CD4-positive, alpha-beta T cell treated with Interleukin-17A for 1 hour (primary cell): Measurements from ENCODE around the gene MAGI2.
"Not testable (repeated sequence)": the region's sequence is repeated elsewhere in the genome, so short reads cannot be mapped to it uniquely, and the experiment has no call there.

ENCODE experiments used
- DNase-seq: peaks from one replicate; pipeline ENCODE4 v3.0.0-alpha.2; 2020

The MAGI2 gene

DNA sequence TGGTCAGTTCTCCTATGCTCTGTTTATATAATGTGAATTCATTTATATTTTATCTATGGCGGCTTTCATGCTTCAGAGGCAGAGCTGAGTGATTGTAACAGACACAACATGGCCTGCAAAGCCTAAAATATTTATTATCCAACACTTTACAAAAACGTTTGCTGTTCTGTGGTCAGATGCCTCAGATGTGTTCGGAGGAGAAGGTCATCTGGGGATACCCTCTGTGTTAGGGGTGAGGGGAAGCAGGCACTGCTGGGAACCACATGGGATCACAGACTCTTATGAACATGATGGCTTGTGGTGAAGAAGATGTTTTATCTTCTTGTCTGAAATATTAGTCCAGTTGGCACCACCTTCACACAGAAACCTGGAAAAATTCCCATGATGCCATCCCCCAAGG lies 1451.4 kb downstream of the MAGI2 start:
- DNase-seq = no peak

DNA sequence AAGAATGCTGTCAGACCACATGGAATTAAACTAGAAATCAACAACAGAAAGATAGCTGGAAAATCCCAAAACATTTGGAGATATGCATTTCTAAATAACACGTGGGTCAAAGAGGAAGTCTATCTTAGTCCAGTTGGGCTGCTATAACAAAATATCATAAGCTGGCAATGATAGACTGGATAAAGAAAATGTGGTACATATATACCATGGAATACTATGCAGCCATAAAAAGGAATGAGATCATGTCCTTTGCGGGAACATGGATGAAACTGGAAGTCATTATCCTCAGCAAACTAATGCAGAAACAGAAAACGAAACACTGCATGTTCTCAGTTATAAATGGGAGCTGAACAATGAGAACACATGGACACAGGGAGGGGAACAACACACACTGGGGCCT lies 1454.3 kb downstream of the MAGI2 start:
- DNase-seq = not testable (repeated sequence)

DNA sequence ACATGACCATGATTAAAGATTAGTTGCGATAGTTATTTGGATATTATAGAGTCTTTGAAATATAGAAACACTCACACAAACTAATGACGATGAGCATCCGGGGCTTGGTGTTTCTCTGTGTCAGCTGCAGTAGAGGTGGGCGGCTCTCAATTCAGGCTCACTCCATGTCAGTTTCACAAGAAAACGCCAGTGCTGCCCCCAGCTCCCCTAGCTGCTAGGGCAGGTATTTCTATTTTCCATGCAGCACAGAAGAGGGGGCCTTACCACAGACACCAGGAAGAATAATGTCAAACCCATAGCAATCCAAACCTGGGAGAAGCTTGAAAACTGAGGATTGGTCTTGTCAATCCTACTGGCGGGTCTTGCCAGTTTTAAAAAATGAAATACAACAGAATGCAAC lies 1457.8 kb downstream of the MAGI2 start:
- no peak for DNase-seq

DNA sequence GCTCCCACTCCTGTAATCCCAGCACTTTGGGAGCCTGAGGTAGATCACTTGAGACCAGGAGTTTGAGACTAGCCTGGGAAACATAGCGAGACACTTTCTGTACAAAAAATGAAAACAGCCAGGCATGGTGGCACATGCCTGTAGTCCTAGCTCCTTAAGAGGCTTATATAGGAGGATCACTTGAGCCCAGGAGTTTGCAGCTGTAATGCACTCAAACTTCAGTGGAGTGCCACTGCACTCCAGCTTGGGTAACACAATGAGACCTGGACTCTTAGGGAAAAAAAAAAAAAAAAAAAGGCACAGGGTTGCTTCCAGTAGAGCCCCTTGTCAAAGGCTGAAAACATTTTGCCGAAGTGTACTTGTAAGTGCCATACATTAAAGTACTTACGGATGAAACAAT lies 1459.6 kb downstream of the MAGI2 start:
- no peak for DNase-seq

DNA sequence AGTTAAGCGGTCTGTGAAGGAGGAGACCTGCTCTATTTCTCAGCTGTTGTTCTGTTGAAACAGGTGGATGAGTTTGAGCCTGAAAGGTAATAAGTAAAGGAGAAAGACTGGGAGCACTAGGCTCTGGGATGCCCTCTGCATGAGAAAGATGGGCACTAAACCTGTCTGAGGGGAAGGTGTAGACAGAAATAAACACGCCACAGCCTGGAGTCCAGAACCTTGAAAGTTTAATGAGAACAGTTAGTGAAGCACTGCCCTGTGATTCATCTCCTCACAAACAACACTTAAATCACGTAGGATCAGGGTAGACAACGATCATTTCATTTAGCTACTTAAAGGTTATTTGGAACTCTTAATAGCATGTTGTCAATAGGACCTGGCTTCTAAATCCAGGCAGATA lies 1461.8 kb downstream of the MAGI2 start:
- no peak for DNase-seq

DNA sequence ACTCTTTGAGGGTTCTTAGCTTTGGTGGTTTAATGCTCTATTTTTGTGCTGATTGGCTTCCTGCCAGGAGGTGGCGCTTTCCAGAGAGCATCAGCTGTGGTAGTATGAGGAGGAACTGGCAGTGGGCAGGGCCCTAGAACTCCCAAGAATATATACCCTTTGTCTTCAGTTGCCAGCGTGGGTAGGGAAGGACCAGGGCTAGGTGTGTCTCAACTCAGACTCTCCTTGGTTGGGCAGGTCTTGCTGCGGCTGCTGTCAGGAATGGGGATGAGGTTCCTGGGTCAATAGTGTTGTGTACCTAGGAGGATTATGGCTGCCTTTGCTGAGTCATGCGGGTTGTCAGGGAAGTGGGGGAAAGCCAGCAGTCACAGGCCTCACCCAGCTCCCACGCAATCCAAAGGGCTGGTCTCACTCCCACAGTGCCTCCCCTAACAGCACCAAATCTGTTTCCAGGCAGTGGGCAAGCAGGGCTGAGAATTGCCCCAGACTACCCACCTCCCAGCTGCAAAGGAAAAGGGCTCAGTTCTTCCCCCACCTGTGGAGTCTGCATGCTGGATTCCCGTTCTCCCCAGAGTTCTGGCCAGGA lies 1463.4 kb downstream of the MAGI2 start:
- no peak for DNase-seq

DNA sequence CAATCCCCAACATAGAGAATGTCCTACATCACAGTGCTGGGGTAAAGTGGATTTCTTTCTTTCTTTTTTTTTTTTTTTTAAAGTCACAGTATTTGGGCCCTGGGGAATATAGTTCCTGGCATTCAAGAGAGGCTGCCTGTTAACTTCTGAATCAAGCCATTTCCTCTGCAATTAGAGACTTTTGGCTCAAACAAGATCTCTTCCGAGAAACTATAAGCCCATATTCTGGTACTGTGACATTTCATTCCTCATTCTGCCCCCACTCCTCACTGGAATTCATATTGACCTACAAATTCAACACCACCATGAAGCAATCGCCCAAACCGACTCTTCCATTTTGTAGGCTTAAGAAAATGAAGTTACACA lies 1467.5 kb downstream of the MAGI2 start:
- DNase-seq = no peak

DNA sequence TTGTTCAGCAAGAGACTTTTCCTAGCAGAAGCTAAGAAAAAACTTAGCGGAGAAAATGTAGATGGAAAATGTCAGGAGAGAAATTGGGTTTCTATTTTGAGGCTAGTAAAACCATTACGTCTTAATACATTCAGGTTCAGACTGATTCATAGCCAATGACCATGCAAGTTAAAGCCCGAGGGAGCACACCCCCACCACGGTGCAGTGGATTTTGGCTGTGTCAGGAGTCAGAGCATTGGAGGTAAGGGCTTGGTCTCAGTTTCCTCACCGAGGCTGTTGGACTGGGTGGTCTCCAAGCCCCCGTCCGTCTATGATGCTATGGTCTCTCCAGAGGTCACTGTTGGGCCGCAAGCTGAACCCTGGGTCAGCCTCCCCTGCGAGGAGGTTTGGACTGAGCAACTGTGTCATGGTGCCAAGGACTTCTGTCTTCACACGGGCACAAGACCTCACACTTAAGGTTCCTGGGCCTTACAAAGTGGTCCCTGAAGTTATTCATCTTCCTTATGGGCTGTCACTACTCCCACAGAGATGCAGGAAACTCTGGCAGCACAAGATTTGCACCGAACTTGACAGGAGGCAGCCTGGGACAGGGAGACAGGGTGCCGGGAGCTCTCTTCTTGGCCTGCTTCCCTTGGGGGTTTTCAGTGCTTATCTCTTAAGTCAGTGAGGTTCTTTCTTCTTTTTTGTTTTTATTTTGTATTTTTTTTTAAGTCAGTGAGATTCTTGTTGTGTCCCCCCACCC lies 1468.1 kb downstream of the MAGI2 start:
- DNase-seq = no peak

DNA sequence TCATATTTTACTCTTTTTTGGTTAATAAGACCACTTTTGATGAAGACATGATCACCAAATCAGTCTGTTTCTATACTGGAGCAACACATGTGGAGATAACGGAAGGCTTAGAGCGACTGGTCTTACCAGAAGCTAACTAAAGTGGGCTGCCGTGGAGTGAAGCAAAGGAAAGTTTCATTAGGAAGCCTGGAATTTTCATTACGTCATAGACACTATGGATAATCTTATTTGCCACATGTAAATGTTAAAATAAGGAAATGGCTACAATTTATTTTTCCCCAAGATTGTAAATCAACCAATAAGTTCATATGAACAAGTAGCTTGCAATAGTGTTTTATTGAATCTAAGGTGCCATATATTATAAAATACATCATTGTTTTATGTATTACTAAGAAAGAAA lies 1469.5 kb downstream of the MAGI2 start:
- no peak for DNase-seq

DNA sequence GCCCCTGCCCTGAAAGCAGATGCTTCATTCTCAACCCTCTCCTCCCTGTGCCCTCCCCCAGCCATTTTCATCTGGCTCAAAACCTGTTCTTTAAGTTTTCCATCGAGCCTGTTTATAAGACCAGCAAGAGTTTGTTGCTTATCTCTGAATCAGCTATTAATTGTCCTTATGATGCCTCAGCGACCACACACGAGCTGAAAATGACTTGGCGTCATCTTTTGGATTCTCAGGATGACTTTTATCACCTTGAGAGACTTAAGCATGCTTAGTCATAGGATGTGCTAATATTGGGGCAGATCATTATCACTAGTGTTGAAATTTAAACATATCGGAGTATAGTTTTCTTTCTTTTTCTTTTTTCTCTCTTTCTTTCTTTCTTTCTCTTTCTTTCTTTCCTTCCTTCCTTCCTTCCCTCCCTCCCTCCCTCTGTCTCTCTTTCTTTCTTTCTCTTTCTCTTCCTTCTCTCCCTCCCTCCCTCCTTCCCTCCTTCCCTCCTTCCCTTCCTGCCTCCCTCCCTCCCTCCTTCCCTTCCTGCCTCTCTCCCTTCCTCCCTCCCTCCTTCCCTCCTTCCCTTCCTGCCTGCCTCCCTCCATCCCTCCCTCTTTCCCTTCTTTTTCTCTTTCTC lies 1470.4 kb downstream of the MAGI2 start:
- DNase-seq = no peak

DNA sequence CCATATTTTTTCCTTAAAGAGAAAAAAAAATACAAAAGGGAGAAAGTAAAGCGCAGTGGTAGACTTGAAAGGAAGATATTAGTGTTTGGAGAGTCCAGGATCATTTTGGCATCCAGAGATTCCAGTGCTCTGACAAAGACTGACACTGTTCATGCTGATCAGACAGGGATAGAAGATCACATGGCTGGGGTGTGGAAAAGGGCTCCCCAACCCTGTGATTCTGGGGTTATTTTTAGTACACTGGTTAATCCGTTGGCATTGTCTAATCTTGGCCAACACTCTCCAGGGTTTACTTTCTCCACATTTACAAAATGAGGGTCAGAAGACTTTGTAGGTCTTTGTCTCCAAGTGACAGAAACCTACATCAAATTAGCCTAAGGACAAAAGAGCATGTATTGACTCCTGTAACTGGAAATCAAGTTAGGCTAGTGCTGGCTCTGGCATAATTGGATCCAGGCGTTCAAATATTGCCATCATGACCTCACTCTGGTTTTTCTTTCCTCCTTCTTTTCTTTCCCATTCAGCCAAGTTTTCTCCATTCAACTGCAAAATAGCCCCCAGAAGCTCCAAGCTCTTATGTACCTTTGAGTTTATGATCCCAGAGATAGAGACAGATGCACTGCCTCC lies 1473.3 kb downstream of the MAGI2 start:
- no peak for DNase-seq

DNA sequence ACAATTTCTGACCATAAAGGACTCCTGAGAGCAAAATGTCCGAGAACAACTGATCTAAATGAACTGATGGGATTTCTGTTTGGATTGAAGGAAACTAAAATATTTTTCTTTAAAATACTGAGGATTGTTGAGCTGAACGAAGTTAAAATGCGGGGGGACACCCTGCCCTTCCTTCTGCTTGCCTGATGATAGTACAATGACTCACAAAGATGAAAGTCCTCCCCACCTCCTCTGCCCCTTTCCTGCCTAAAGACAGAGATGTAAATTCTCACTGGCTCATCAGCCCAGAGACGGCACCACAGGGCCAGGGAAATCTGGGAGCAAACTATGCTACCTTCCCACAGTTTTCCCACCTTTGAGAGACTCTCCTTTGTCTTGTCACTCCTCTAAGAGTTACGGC lies 1474.2 kb downstream of the MAGI2 start:
- no peak for DNase-seq

DNA sequence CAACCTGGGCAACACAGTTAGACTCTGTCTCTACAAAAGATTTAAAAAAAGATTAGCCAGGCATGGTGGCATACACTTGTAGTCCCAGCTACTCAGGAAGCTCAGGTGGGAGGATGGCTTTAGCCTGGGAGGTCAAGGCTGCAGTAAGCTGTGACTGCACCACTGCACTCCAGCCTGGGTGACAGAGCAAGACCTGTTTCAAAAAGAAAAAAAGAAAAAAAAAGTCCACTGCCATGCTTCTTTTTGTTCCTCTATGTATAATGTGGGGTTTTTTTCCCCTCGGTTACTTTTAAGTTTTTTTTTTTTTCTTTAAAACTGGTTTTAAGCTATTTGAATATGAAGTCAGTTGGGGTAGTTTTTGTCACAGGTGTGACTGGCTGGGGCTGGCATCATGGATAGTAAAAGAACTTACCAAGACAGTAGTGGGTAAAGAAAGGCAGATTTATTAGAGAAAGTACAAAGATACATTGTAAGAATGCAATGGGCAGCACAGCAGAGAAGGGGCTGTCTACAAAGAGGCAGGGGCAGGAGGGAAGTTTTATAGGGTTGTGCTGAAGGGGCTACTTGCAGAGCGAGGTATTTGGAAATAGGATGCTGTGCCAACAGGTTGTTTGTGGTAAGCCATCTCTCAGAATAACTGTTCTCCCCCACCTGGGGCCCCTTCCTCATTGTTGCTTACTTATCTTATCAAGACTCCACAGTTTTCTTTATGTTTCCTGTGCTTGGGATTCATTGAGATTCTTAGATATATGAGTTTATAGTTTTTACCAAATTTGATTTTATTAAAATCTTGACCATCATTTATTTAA lies 1477.6 kb downstream of the MAGI2 start:
- DNase-seq = no peak

DNA sequence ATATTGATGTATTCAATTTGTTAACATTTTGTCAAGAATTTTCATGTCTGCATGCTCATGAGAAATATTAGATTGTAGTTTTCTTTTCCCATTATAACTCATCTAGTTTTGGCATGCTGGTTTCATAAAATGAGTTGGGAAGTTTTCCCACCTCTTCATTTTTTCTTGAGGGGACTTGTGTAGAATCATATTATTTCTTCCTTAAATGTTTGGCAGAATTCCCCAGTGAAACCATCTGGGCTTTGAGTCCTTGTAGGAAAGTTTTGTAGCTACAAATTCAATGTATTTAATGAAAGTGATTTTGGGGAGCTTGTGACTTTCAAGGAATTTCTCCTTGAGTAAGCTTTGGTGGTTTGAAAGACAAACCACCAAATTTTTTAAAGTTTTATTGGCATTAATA lies 1481.7 kb downstream of the MAGI2 start:
- DNase-seq = no peak

DNA sequence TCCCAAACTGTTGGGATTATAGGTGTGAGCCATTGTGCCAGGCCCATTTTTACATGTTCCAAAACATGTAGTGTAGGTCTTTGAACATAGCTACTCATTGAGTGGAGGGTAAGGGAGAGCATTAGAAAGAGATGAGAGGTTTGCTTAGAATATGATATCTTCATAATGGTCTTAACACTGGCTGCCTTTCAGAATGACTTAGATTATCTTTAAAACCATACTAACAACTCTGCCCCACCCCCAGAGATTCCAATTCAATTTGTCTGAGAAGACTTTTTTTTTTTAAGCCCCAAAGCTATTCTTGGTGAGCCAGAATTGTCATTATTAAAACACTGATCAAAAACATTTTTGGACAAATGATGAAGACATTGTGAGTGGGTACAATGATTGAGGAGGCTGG lies 1486.0 kb downstream of the MAGI2 start:
- no peak for DNase-seq
